NT2/D1 (cell line): ENCODE measurements around the gene RBM48.

Experiments
- SUZ12 ChIP-seq: IDR thresholded peaks from 2 replicates; pipeline ENCODE4 v1.6.1; 2011; ENCODE audit not compliant: insufficient read length, insufficient read depth; ENCODE audit errors: extremely low read depth
- YY1 ChIP-seq: IDR thresholded peaks from 2 replicates; pipeline ENCODE4 v1.6.1; 2011; ENCODE audit not compliant: insufficient read length, insufficient read depth
- ZNF274 ChIP-seq: IDR thresholded peaks from 2 replicates; pipeline ENCODE4 v1.6.1; 2011; ENCODE audit warnings: mild to moderate bottlenecking, low read depth, low read length

- TF ChIP-seq ZNF274 (no peak), YY1 (no peak), SUZ12 (no peak)
Observed at GRCh38 chr7:92503767-92504166, 24.8 kb upstream of the RBM48 start.
